ENCODE results near the gene CISD3.

CISD3 gene

GRCh38 chr17:38711792-38712571, 18.2 kb upstream of the CISD3 start:
- no peak for DNase-seq (ENCODE audit: low read depth)
- H3K4me3 ChIP-seq (ENCODE audit: control insufficient read depth, low read depth, low read length): no peak overlapping the region

GRCh38 chr17:38712593-38712992, 17.5 kb upstream of the CISD3 start:
- no peak for DNase-seq (ENCODE audit: low read depth)
- H3K4me3 ChIP-seq (ENCODE audit: control insufficient read depth, low read depth, low read length): no peak overlapping the region
- TF ChIP-seq CTCF (conservative IDR thresholded peaks at IDR 0.05; ENCODE audit: control insufficient read depth, insufficient read depth, low read depth, low read length): no peak

More at GRCh38 chr17:38711792-38712571, 18.2 kb upstream of the CISD3 start:
- no peak for TF ChIP-seq CTCF (conservative IDR thresholded peaks at IDR 0.05; ENCODE audit: control insufficient read depth, insufficient read depth, low read depth, low read length)

GRCh38 chr17:38713456-38714075, 16.6 kb upstream of the CISD3 start:
- no peak for DNase-seq (ENCODE audit: low read depth)
- no peak for TF ChIP-seq CTCF (conservative IDR thresholded peaks at IDR 0.05; ENCODE audit: control insufficient read depth, insufficient read depth, low read depth, low read length)
- H3K4me3 ChIP-seq (ENCODE audit: control insufficient read depth, low read depth, low read length): no peak overlapping the region

- no peak for DNase-seq (ENCODE audit: low read depth)
- no peak for TF ChIP-seq CTCF (conservative IDR thresholded peaks at IDR 0.05; ENCODE audit: control insufficient read depth, insufficient read depth, low read depth, low read length)
- H3K4me3 ChIP-seq (ENCODE audit: control insufficient read depth, low read depth, low read length): no peak overlapping the region
These were observed 14.8 kb upstream of the CISD3 start for GRCh38 chr17:38715216-38715943.

- no peak for TF ChIP-seq CTCF (conservative IDR thresholded peaks at IDR 0.05; ENCODE audit: control insufficient read depth, insufficient read depth, low read depth, low read length)
- no peak for DNase-seq (ENCODE audit: low read depth)
- H3K4me3 ChIP-seq (ENCODE audit: control insufficient read depth, low read depth, low read length): no peak overlapping the region
These were observed 13.7 kb upstream of the CISD3 start for GRCh38 chr17:38716368-38717005.

- DNase-seq (ENCODE audit: low read depth): no peak
- H3K4me3 ChIP-seq (ENCODE audit: control insufficient read depth, low read depth, low read length): no peak overlapping the region
- no peak for TF ChIP-seq CTCF (conservative IDR thresholded peaks at IDR 0.05; ENCODE audit: control insufficient read depth, insufficient read depth, low read depth, low read length)
These were observed 12.9 kb upstream of the CISD3 start for GRCh38 chr17:38717139-38717745.

Data from fibroblast of mammary gland (primary cell).